GM12864 (cell line): Measurements from ENCODE around the gene DPF1.
"Not testable (repeated sequence)": the region's sequence is repeated elsewhere in the genome, so short reads cannot be mapped to it uniquely, and the experiment has no call there.

ENCODE experiments used
- DNase-seq: peaks from one replicate; pipeline ENCODE4 v3.0.0-alpha.2; 2011; ENCODE audit warnings: low read depth
- H3K4me3 ChIP-seq: 2 replicates; pipeline ENCODE4 v1.5.1; 2011; ENCODE audit warnings: mild to moderate bottlenecking, low read depth, low read length, control low read depth
- CTCF ChIP-seq: IDR thresholded peaks from 2 replicates; pipeline ENCODE4 v1.5.1; 2011; ENCODE audit warnings: low read depth, mild to moderate bottlenecking, moderate library complexity, low read length, control low read depth, inconsistent platforms; ENCODE audit errors: missing control alignments

Gene DPF1

GRCh38 chr19:38265921-38266429 lies 42.0 kb upstream of the DPF1 start:
- no peak overlapping the region for H3K4me3 ChIP-seq
- TF ChIP-seq CTCF = no peak
- DNase-seq = no peak

- peak overlapping the region; percentile 24 for H3K4me3 ChIP-seq
These were observed 41.3 kb upstream of the DPF1 start for GRCh38 chr19:38265213-38265861.

GRCh38 chr19:38264486-38265212 lies 40.6 kb upstream of the DPF1 start, which contains the start of gene SPINT2:
Gene SPINT2 (plus strand): TSS chr19:38264573. CDS start chr19:38264893, 320 bp downstream.
- peak within 1 kb of the TSS; percentile 52 for H3K4me3 ChIP-seq
- no peak for TF ChIP-seq CTCF
- no peak for DNase-seq

More at GRCh38 chr19:38265213-38265861, 41.3 kb upstream of the DPF1 start:
- no peak for DNase-seq
- no peak for TF ChIP-seq CTCF

- peak overlapping the region; percentile 52 for H3K4me3 ChIP-seq
- no peak for DNase-seq
- no peak for TF ChIP-seq CTCF
These were observed 39.9 kb upstream of the DPF1 start for GRCh38 chr19:38263689-38264485.

GRCh38 chr19:38262585-38263268 lies 38.7 kb upstream of the DPF1 start:
- DNase-seq = no peak
- H3K4me3 ChIP-seq = no peak overlapping the region
- no peak for TF ChIP-seq CTCF

- DNase-seq, H3K4me3 ChIP-seq: not testable (repeated sequence)
These were observed 37.9 kb upstream of the DPF1 start for GRCh38 chr19:38261942-38262341.
